WERI-Rb-1 (cell line): Measurements from ENCODE around the gene DNAI1.
A peak's percentile ranks its signal among the peaks of the same experiment; 100 is the strongest.

Experiments used
- DNase-seq: peaks from one replicate; pipeline ENCODE4 v3.0.0-alpha.2; 2020
- H3K27ac ChIP-seq: fragments of 250-450 bp; sonication (Bioruptor Pico); 2 replicates; pipeline ENCODE4 v1.5.1; 2020; ENCODE audit warnings: mild to moderate bottlenecking, moderate library complexity
- H3K27me3 ChIP-seq: fragments of 250-450 bp; sonication (Bioruptor Pico); 2 replicates; pipeline ENCODE4 v1.5.1; 2021; ENCODE audit warnings: mild to moderate bottlenecking, low read depth, moderate library complexity; ENCODE audit not compliant: insufficient read depth, severe bottlenecking
- H3K36me3 ChIP-seq: fragments of 250-450 bp; sonication (Bioruptor Pico); 2 replicates; pipeline ENCODE4 v1.5.1; 2020; ENCODE audit warnings: mild to moderate bottlenecking, moderate library complexity
- H3K4me3 ChIP-seq: 2 replicates; pipeline ENCODE4 v1.5.1; 2011; ENCODE audit warnings: low read depth, mild to moderate bottlenecking, control low read depth, low read length
- H3K9me3 ChIP-seq: fragments of 250-450 bp; sonication (Bioruptor Pico); 2 replicates; pipeline ENCODE4 v1.5.1; 2021; ENCODE audit warnings: mild to moderate bottlenecking, moderate library complexity; ENCODE audit not compliant: severe bottlenecking
- TF ChIP-seq, protein P1 (sequence below): IDR thresholded peaks from 2 replicates; pipeline ENCODE4 v1.5.1; 2011; ENCODE audit warnings: low read depth, mild to moderate bottlenecking, control low read depth, inconsistent platforms, low read length

DNAI1 gene

DNA sequence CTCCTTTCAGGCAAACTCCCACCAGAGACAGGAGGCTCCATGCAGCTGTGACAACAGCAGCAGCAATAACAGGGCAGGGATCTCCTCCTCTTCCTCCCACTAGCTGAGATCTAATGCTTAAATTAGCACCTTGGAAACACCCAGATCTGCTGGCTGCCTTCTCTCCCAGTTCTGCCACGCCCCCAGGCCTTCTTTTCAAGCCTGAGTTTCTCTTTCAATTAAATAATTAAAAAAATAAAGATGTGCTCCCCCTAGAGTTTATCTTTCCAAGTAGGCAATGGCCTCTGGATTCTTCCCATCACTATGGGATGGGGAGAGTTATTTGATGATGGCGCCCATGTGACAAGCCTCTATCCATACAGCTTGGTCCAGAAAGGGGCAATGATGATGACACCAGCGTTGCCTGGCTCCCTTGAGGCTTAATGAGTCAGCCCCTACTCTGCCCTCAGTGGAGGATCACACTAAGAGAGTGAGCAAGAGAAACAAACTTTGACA is 4.0 kb upstream of the DNAI1 start:
- TF ChIP-seq, protein P1, sequence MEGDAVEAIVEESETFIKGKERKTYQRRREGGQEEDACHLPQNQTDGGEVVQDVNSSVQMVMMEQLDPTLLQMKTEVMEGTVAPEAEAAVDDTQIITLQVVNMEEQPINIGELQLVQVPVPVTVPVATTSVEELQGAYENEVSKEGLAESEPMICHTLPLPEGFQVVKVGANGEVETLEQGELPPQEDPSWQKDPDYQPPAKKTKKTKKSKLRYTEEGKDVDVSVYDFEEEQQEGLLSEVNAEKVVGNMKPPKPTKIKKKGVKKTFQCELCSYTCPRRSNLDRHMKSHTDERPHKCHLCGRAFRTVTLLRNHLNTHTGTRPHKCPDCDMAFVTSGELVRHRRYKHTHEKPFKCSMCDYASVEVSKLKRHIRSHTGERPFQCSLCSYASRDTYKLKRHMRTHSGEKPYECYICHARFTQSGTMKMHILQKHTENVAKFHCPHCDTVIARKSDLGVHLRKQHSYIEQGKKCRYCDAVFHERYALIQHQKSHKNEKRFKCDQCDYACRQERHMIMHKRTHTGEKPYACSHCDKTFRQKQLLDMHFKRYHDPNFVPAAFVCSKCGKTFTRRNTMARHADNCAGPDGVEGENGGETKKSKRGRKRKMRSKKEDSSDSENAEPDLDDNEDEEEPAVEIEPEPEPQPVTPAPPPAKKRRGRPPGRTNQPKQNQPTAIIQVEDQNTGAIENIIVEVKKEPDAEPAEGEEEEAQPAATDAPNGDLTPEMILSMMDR = no peak
- no peak for DNase-seq
- no peaks in the 10 kb centered on the region for H3K9me3 ChIP-seq

GRCh38 chr9:34456151-34456550 is 2.5 kb upstream of the DNAI1 start:
- H3K27me3 ChIP-seq = no peaks in the 10 kb centered on the region
- no peak for DNase-seq
- no peak overlapping the region for H3K27ac ChIP-seq
- TF ChIP-seq, protein P1 = no peak
- no peaks in the 10 kb centered on the region for H3K36me3 ChIP-seq
- H3K9me3 ChIP-seq = no peaks in the 10 kb centered on the region
- no peak overlapping the region for H3K4me3 ChIP-seq

More for the DNA sequence above, 4.0 kb upstream of the DNAI1 start:
- H3K36me3 ChIP-seq = no peaks in the 10 kb centered on the region
- H3K4me3 ChIP-seq = no peak overlapping the region
- no peaks in the 10 kb centered on the region for H3K27me3 ChIP-seq
- H3K27ac ChIP-seq = no peak overlapping the region

DNA sequence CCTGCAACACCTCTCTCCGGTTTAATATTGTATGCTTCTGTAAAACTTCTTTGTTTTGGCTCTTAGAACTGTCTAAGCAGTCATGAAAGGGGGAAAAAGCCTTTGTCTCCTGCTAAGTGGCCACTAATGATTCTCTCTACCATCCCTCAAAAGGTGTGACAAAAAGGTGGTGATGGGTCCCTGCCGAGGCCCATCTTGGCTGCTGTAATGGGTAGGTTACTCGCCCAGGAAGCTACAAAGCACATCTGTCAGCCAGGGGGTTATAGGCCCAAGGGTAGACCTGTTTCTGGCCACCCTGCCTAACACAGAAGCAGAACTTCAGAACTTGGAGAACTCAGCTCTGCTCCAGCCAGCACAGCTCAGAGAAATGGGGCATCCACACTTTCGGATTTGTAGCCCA is 1.9 kb upstream of the DNAI1 start:
- TF ChIP-seq, protein P1 = no peak
- Histone ChIP-seq H3K27me3 (no peaks in the 10 kb centered on the region), H3K27ac (no peak overlapping the region), H3K4me3 (peak overlapping the region; percentile 78), H3K9me3 (no peaks in the 10 kb centered on the region), H3K36me3 (no peaks in the 10 kb centered on the region)
- no peak for DNase-seq

- TF ChIP-seq, protein P1 = no peak
- no peaks in the 10 kb centered on the region for H3K9me3 ChIP-seq
- peak overlapping the region; percentile 13; the same call in 1 of the 2 replicates for H3K27ac ChIP-seq
- H3K36me3 ChIP-seq = no peaks in the 10 kb centered on the region
- H3K4me3 ChIP-seq = peak overlapping the region; percentile 78
- H3K27me3 ChIP-seq = no peaks in the 10 kb centered on the region
- DNase-seq = peak; percentile 79
These were observed 1.2 kb upstream of the DNAI1 start for GRCh38 chr9:34457266-34458012.

GRCh38 chr9:34458959-34459340 is 345 bp downstream of the DNAI1 start:
- TF ChIP-seq, protein P1 = no peak
- no peak for DNase-seq
- peak overlapping the region; percentile 33 for H3K4me3 ChIP-seq
- H3K9me3 ChIP-seq = no peaks in the 10 kb centered on the region
- no peak overlapping the region; the same call in 1 of the 2 replicates for H3K27ac ChIP-seq
- H3K27me3 ChIP-seq = no peaks in the 10 kb centered on the region
- no peaks in the 10 kb centered on the region for H3K36me3 ChIP-seq
